HEK293 (cell line): Measurements from ENCODE around the gene ATP2A3.

Experiments used
- BCL11B ChIP-seq: fragments of 450-650 bp; formaldehyde crosslinking; IDR thresholded peaks from 2 replicates; pipeline ENCODE4 v1.5.1; 2016; ENCODE audit warnings: low read depth, missing biosample characterization, missing genetic modification characterization
- KLF8 ChIP-seq: fragments of 450-650 bp; formaldehyde crosslinking; IDR thresholded peaks from 2 replicates; pipeline ENCODE4 v1.5.1; 2016; ENCODE audit warnings: missing biosample characterization, missing genetic modification characterization
- KLF9 ChIP-seq: fragments of 450-650 bp; formaldehyde crosslinking; IDR thresholded peaks from 2 replicates; pipeline ENCODE4 v1.5.1; 2016; ENCODE audit warnings: missing biosample characterization, missing genetic modification characterization, low read depth
- PRDM2 ChIP-seq: fragments of 450-650 bp; formaldehyde crosslinking; IDR thresholded peaks from 2 replicates; pipeline ENCODE4 v1.5.1; 2016; ENCODE audit warnings: missing biosample characterization, missing genetic modification characterization, borderline replicate concordance
- RBAK ChIP-seq: fragments of 450-650 bp; formaldehyde crosslinking; IDR thresholded peaks from 2 replicates; pipeline ENCODE4 v1.5.1; 2016; ENCODE audit warnings: missing biosample characterization, missing genetic modification characterization
- SCRT1 ChIP-seq: fragments of 450-650 bp; formaldehyde crosslinking; IDR thresholded peaks from 2 replicates; pipeline ENCODE4 v1.5.1; 2016; ENCODE audit warnings: missing biosample characterization, missing genetic modification characterization, borderline replicate concordance
- ZBTB21 ChIP-seq: fragments of 450-650 bp; formaldehyde crosslinking; IDR thresholded peaks from 2 replicates; pipeline ENCODE4 v1.5.1; 2017; ENCODE audit warnings: missing biosample characterization, missing genetic modification characterization
- ZEB2 ChIP-seq: fragments of 450-650 bp; formaldehyde crosslinking; IDR thresholded peaks from 2 replicates; pipeline ENCODE4 v1.5.1; 2016; ENCODE audit warnings: missing biosample characterization, missing genetic modification characterization
- ZNF132 ChIP-seq: fragments of 450-650 bp; formaldehyde crosslinking; IDR thresholded peaks from 2 replicates; pipeline ENCODE4 v1.5.1; 2017; ENCODE audit warnings: missing biosample characterization, missing genetic modification characterization, borderline replicate concordance
- ZNF16 ChIP-seq: fragments of 450-650 bp; formaldehyde crosslinking; IDR thresholded peaks from 2 replicates; pipeline ENCODE4 v1.5.1; 2016; ENCODE audit warnings: low read depth, missing biosample characterization, missing genetic modification characterization
- ZNF175 ChIP-seq: fragments of 450-650 bp; formaldehyde crosslinking; IDR thresholded peaks from 2 replicates; pipeline ENCODE4 v1.5.1; 2016; ENCODE audit warnings: missing biosample characterization, missing genetic modification characterization
- ZNF18 ChIP-seq: fragments of 450-650 bp; formaldehyde crosslinking; IDR thresholded peaks from 2 replicates; pipeline ENCODE4 v1.5.1; 2016; ENCODE audit warnings: missing biosample characterization, missing genetic modification characterization
- ZNF274 ChIP-seq, 2 experiments: fragments of 200-500 bp in 1 of 2; fragments of 450-650 bp in 1 of 2; sonication (Bioruptor generic) in 1 of 2; formaldehyde crosslinking in 1 of 2; IDR thresholded peaks; 2 replicates each; pipeline versions ENCODE4 v1.5.1 to v1.6.1; 2014 to 2016; ENCODE audit warnings: borderline replicate concordance in 1 of 2, inconsistent platforms in 1 of 2, low read length in 1 of 2, missing biosample characterization in 1 of 2, missing genetic modification characterization in 1 of 2
- ZNF280C ChIP-seq: fragments of 450-650 bp; formaldehyde crosslinking; IDR thresholded peaks from 2 replicates; pipeline ENCODE4 v1.5.1; 2016; ENCODE audit warnings: missing biosample characterization, missing genetic modification characterization
- ZNF292 ChIP-seq: fragments of 450-650 bp; formaldehyde crosslinking; IDR thresholded peaks from 2 replicates; pipeline ENCODE4 v1.5.1; 2016; ENCODE audit warnings: low read depth, missing biosample characterization, missing genetic modification characterization, borderline replicate concordance
- ZNF341 ChIP-seq: fragments of 450-650 bp; formaldehyde crosslinking; IDR thresholded peaks from 2 replicates; pipeline ENCODE4; 2016; ENCODE audit warnings: low read depth, missing biosample characterization, missing genetic modification characterization
- ZNF391 ChIP-seq: fragments of 450-650 bp; formaldehyde crosslinking; IDR thresholded peaks from 2 replicates; pipeline ENCODE4 v1.5.1; 2016; ENCODE audit warnings: low read depth, missing biosample characterization, missing genetic modification characterization, borderline replicate concordance
- ZNF394 ChIP-seq: fragments of 450-650 bp; formaldehyde crosslinking; IDR thresholded peaks from 2 replicates; pipeline ENCODE4 v1.5.1; 2016; ENCODE audit warnings: missing biosample characterization, missing genetic modification characterization, mild to moderate bottlenecking, moderate library complexity, borderline replicate concordance
- ZNF580 ChIP-seq: fragments of 450-650 bp; formaldehyde crosslinking; IDR thresholded peaks from 2 replicates; pipeline ENCODE4 v1.5.1; 2016; ENCODE audit warnings: missing biosample characterization, missing genetic modification characterization
- ZNF645 ChIP-seq: fragments of 450-650 bp; formaldehyde crosslinking; IDR thresholded peaks from 2 replicates; pipeline ENCODE4; 2016; ENCODE audit warnings: missing biosample characterization, missing genetic modification characterization
- ZNF692 ChIP-seq: fragments of 450-650 bp; formaldehyde crosslinking; IDR thresholded peaks from 2 replicates; pipeline ENCODE4 v1.5.1; 2016; ENCODE audit warnings: missing biosample characterization, missing genetic modification characterization
- ZNF707 ChIP-seq: fragments of 450-650 bp; formaldehyde crosslinking; IDR thresholded peaks from 2 replicates; pipeline ENCODE4 v1.5.1; 2016; ENCODE audit warnings: missing biosample characterization, missing genetic modification characterization
- ZSCAN4 ChIP-seq: fragments of 450-650 bp; formaldehyde crosslinking; IDR thresholded peaks from 2 replicates; pipeline ENCODE4 v1.5.1; 2017; ENCODE audit warnings: missing biosample characterization, missing genetic modification characterization

The ATP2A3 gene

GRCh38 chr17:3890082-3890877, 74.0 kb downstream of the ATP2A3 start (continued):
- TF ChIP-seq ZSCAN4 (tag by site-specific recombination) (peak; percentile 77), ZNF132 (tag by site-specific recombination) (no peak), ZNF707 (tag by site-specific recombination) (peak; percentile 68; the same call in 1 of the 2 replicates), ZNF394 (tag by site-specific recombination) (peak; percentile 97), ZNF18 (tag by site-specific recombination) (peak; percentile 97), ZNF692 (peak; percentile 94), ZNF580 (peak; percentile 66; the same call in 1 of the 2 replicates), RBAK (0 out of 2 replicates have a peak, but pooled peaks have one; percentile 51), ZNF280C (tag by site-specific recombination) (no peak), BCL11B (peak; percentile 96), ZNF274 (IDR thresholded peaks at IDR 0.05; ENCODE audit: low read length) (no peak), ZNF274 (tag by site-specific recombination; IDR thresholded peaks at IDR 0.05; ENCODE audit: borderline replicate concordance) (no peak), SCRT1 (tag by site-specific recombination) (no peak), ZEB2 (tag by site-specific recombination) (peak; percentile 100), ZNF175 (tag by site-specific recombination) (no peak), ZNF391 (peak; percentile 100), KLF9 (tag by site-specific recombination) (peak; percentile 89), PRDM2 (tag by site-specific recombination) (peak; percentile 95; the same call in 1 of the 2 replicates), ZNF16 (tag by site-specific recombination) (no peak; the same call in 1 of the 2 replicates), ZBTB21 (tag by site-specific recombination) (peak; percentile 95), ZNF341 (tag by site-specific recombination) (peak; percentile 96), ZNF292 (tag by site-specific recombination) (no peak), ZNF645 (peak; percentile 100), KLF8 (tag by site-specific recombination) (peak; percentile 100)
